DOHH2 (cell line): Measurements from ENCODE around the gene HIBCH.

Experiments
- EZH2phosphoT487 ChIP-seq: fragments of 200-600 bp; sonication (generic); IDR thresholded peaks from 2 replicates; pipeline ENCODE4 v1.6.1; 2017; ENCODE audit warnings: borderline replicate concordance, mild to moderate bottlenecking, antibody characterized with exemption, low read length, moderate library complexity, mixed read lengths
- TF ChIP-seq, protein P1 (sequence below): fragments of 200-600 bp; sonication (generic); IDR thresholded peaks from one replicate; pipeline ENCODE4 v1.5.1; 2014; ENCODE audit warnings: antibody characterized with exemption, mild to moderate bottlenecking, low read depth, low read length; ENCODE audit not compliant: poor library complexity, severe bottlenecking

- TF ChIP-seq, protein P1, sequence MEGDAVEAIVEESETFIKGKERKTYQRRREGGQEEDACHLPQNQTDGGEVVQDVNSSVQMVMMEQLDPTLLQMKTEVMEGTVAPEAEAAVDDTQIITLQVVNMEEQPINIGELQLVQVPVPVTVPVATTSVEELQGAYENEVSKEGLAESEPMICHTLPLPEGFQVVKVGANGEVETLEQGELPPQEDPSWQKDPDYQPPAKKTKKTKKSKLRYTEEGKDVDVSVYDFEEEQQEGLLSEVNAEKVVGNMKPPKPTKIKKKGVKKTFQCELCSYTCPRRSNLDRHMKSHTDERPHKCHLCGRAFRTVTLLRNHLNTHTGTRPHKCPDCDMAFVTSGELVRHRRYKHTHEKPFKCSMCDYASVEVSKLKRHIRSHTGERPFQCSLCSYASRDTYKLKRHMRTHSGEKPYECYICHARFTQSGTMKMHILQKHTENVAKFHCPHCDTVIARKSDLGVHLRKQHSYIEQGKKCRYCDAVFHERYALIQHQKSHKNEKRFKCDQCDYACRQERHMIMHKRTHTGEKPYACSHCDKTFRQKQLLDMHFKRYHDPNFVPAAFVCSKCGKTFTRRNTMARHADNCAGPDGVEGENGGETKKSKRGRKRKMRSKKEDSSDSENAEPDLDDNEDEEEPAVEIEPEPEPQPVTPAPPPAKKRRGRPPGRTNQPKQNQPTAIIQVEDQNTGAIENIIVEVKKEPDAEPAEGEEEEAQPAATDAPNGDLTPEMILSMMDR: no peak
- TF ChIP-seq EZH2phosphoT487: no peak
These were observed 30.7 kb upstream of the HIBCH start for GRCh38 chr2:190350371-190350770.
